Measurements from ENCODE around the gene PICK1. TPM values are rescaled to one million over a fixed set of nuclear protein-coding genes. Genes with fewer than 3 reads are reported as not detected.

PICK1 gene
- total RNA-seq, 1 experiment from 2014 or later, result 45.5 TPM

- Histone ChIP-seq H3K4me1 (ENCODE audit: insufficient read depth, low read length) (no peaks in the 10 kb centered on the region), H3K27me3 (ENCODE audit: low read length) (no peaks in the 10 kb centered on the region), H3K9me2 (replicated peaks; ENCODE audit: low read length) (no peaks in the 10 kb centered on the region), H3K4me2 (ENCODE audit: low read length) (no peak overlapping the region), H3K9me3 (ENCODE audit: low read length) (no peaks in the 10 kb centered on the region), H4K20me1 (ENCODE audit: low read length) (no peaks in the 10 kb centered on the region), H3K79me2 (ENCODE audit: low read length) (no peaks in the 10 kb centered on the region), H2AFZ (ENCODE audit: low read length) (no peak overlapping the region), H3K36me3 (ENCODE audit: low read depth, low read length) (no peaks in the 10 kb centered on the region), H3K4me3 (ENCODE audit: low read length) (no peak overlapping the region), H3K9ac (ENCODE audit: low read length) (no peak overlapping the region), H3F3A (ENCODE audit: low read length, unreplicated experiment) (no peaks in the 10 kb centered on the region), H3K27ac (ENCODE audit: low read length) (no peak overlapping the region)
- ChIA-PET POLR2A (ENCODE audit: unreplicated experiment) (no interaction called here), CTCF (no interaction called here)
- TF ChIP-seq, protein P1, sequence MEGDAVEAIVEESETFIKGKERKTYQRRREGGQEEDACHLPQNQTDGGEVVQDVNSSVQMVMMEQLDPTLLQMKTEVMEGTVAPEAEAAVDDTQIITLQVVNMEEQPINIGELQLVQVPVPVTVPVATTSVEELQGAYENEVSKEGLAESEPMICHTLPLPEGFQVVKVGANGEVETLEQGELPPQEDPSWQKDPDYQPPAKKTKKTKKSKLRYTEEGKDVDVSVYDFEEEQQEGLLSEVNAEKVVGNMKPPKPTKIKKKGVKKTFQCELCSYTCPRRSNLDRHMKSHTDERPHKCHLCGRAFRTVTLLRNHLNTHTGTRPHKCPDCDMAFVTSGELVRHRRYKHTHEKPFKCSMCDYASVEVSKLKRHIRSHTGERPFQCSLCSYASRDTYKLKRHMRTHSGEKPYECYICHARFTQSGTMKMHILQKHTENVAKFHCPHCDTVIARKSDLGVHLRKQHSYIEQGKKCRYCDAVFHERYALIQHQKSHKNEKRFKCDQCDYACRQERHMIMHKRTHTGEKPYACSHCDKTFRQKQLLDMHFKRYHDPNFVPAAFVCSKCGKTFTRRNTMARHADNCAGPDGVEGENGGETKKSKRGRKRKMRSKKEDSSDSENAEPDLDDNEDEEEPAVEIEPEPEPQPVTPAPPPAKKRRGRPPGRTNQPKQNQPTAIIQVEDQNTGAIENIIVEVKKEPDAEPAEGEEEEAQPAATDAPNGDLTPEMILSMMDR (conservative IDR thresholded peaks at IDR 0.05; ENCODE audit: low read depth, low read length), result no peak
- TF ChIP-seq EZH2phosphoT487 (IDR thresholded peaks at IDR 0.05; ENCODE audit: borderline replicate concordance, low read length), result no peak
- no peak for TF ChIP-seq EZH2 (IDR thresholded peaks at IDR 0.05; ENCODE audit: low read length, unreplicated experiment)
- intact Hi-C loops (cut with micrococcal nuclease), result no loop called here
- no peak for DNase-seq
- ATAC-seq, result no peak
- no TSS peak for BruUV-seq (replicated peaks)
These were observed 22.6 kb downstream of the PICK1 start for GRCh38 chr22:38079804-38080203.

GRCh38 chr22:38080474-38080849 is 23.3 kb downstream of the PICK1 start:
- H2AFZ ChIP-seq (ENCODE audit: low read length), result no peak overlapping the region
- CTCF ChIA-PET, result no interaction called here

DNA sequence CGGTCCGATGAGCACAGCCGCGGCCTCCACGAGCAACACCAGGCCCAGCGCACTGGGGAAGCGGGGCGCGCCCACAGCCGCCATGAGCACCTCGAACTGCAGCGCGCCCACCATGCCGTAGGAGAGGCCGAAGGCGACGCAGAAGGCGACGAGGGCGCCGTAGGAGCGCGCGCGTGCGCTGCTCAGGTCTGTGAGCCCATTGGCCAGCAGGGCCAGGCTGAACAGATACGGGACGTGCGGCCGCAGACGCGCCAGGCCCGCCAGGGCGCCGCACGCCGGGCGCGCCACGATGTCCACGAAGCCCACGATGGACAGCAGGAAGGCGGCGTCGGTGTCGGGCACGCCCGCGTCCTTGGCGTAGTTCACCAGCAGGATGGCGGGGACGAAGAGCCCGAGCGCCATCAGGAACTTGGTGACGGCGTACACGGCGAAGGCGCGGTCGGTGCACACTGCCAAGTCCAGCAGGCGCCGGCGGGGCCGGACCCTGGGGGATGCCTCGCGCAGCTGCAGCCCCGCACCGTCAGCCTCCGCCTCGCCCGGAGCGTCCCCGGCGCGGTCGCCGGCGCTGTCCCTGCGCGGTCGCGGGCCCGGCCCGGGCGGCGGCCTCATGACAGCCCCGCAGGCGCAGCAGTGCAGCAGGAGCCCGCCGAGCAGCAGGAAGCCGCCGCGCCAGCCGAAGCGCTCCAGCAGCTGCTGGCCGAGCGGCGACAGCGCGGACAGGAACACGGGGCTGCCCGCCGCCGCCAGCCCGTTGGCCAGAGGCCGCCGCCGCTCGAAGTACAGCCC is 23.8 kb downstream of the PICK1 start:
- Histone ChIP-seq H3K36me3 (ENCODE audit: low read depth, low read length) (no peaks in the 10 kb centered on the region), H4K20me1 (ENCODE audit: low read length) (no peaks in the 10 kb centered on the region), H3F3A (ENCODE audit: low read length, unreplicated experiment) (no peaks in the 10 kb centered on the region), H3K79me2 (ENCODE audit: low read length) (no peaks in the 10 kb centered on the region), H3K9me2 (replicated peaks; ENCODE audit: low read length) (no peaks in the 10 kb centered on the region), H2AFZ (ENCODE audit: low read length) (no peak overlapping the region), H3K4me3 (ENCODE audit: low read length) (no peak overlapping the region), H3K9ac (ENCODE audit: low read length) (no peak overlapping the region), H3K4me2 (ENCODE audit: low read length) (peak overlapping the region; percentile 59), H3K9me3 (ENCODE audit: low read length) (no peaks in the 10 kb centered on the region), H3K4me1 (ENCODE audit: insufficient read depth, low read length) (no peaks in the 10 kb centered on the region), H3K27me3 (ENCODE audit: low read length) (no peaks in the 10 kb centered on the region), H3K27ac (ENCODE audit: low read length) (no peak overlapping the region)
- no peak for TF ChIP-seq EZH2 (IDR thresholded peaks at IDR 0.05; ENCODE audit: low read length, unreplicated experiment)
- peak; percentile 35 for DNase-seq
- ChIA-PET POLR2A (ENCODE audit: unreplicated experiment) (no interaction called here), CTCF (no interaction called here)
- ATAC-seq, result peak; percentile 63
- intact Hi-C loops (cut with micrococcal nuclease), result no loop called here
- no TSS peak for BruUV-seq (replicated peaks)

More at GRCh38 chr22:38080474-38080849, 23.3 kb downstream of the PICK1 start:
- POLR2A ChIA-PET (ENCODE audit: unreplicated experiment), result no interaction called here
- no peak for TF ChIP-seq EZH2phosphoT487 (IDR thresholded peaks at IDR 0.05; ENCODE audit: borderline replicate concordance, low read length)
- TF ChIP-seq EZH2 (IDR thresholded peaks at IDR 0.05; ENCODE audit: low read length, unreplicated experiment), result no peak
- TF ChIP-seq, protein P1 (conservative IDR thresholded peaks at IDR 0.05; ENCODE audit: low read depth, low read length), result no peak
- Histone ChIP-seq H3K4me1 (ENCODE audit: insufficient read depth, low read length) (no peaks in the 10 kb centered on the region), H3K79me2 (ENCODE audit: low read length) (no peaks in the 10 kb centered on the region), H3K36me3 (ENCODE audit: low read depth, low read length) (no peaks in the 10 kb centered on the region), H3K27me3 (ENCODE audit: low read length) (no peaks in the 10 kb centered on the region), H3K9me2 (replicated peaks; ENCODE audit: low read length) (no peaks in the 10 kb centered on the region), H3K9ac (ENCODE audit: low read length) (no peak overlapping the region), H3F3A (ENCODE audit: low read length, unreplicated experiment) (no peaks in the 10 kb centered on the region), H3K4me2 (ENCODE audit: low read length) (no peak overlapping the region), H3K27ac (ENCODE audit: low read length) (no peak overlapping the region), H3K4me3 (ENCODE audit: low read length) (no peak overlapping the region), H4K20me1 (ENCODE audit: low read length) (no peaks in the 10 kb centered on the region), H3K9me3 (ENCODE audit: low read length) (no peaks in the 10 kb centered on the region)
- ATAC-seq (no peak), DNase-seq (no peak)
- BruUV-seq (replicated peaks), result no TSS peak
- intact Hi-C loops (cut with micrococcal nuclease), result no loop called here

Data from PC-3 (cell line).